Testis (tissue), 3 donors: Measurements from ENCODE around the gene KDM6B. TPM values are rescaled to one million over a fixed set of nuclear protein-coding genes. Genes with fewer than 3 reads are reported as not detected.

Source experiments
- DNase-seq: peaks from one replicate; pipeline ENCODE4 v3.0.0-alpha.2; 2019
- H3K27ac ChIP-seq, 2 donors: fragments of 200-600 bp; sonication (generic); one replicate each; pipeline ENCODE4 v1.5.1; 2019
- H3K27me3 ChIP-seq: fragments of 200-600 bp; sonication (generic); one replicate; pipeline ENCODE4 v1.5.1; 2019
- H3K36me3 ChIP-seq: fragments of 200-600 bp; sonication (generic); one replicate; pipeline ENCODE4 v1.5.1; 2017; ENCODE audit warnings: low read depth; ENCODE audit errors: missing control alignments
- H3K4me1 ChIP-seq: fragments of 200-600 bp; sonication (generic); one replicate; pipeline ENCODE4 v1.5.1; 2019
- H3K4me3 ChIP-seq, 2 donors: fragments of 200-600 bp; sonication (generic); one replicate each; pipeline ENCODE4 v1.5.1; 2017 to 2019
- H3K9me3 ChIP-seq: fragments of 200-600 bp; sonication (generic); one replicate; pipeline ENCODE4 v1.5.1; 2017
- POLR2A ChIP-seq: fragments of 450-650 bp; IDR thresholded peaks from one replicate; pipeline ENCODE4 v1.6.1; 2017; ENCODE audit warnings: antibody characterized with exemption, mild to moderate bottlenecking, moderate library complexity
- WGBS, 2 donors: methylation state at CpG; one replicate each; pipeline ENCODE4 v1.1.5; 2018; 5-methylcytosine and 5-hydroxymethylcytosine counted together
- intact Hi-C: fragments of 100-400 bp; cut with DNase I; formaldehyde crosslinking; loops from one replicate; pipeline ENCODE4 v1.15.1; 2023; ENCODE audit warnings: low total_unique reads
- polyA plus RNA-seq: library from polyadenylated mRNA; stranded (reverse); fragments of 350-450 nt; fragmentation: Illumina TruSeq; extraction: RNeasy Lipid Tissue Mini Kit (QIAGEN cat#74804); gene quantifications from one replicate; pipeline ENCODE4 v1.2.3, GENCODE V29; 2014; ENCODE audit warnings: low read depth, low replicate concordance; ENCODE audit not compliant: insufficient read depth
- total RNA-seq, 2 donors: library from RNA; depleted of rRNA; stranded (reverse); fragments of >200 nt; gene quantifications; one replicate each; pipeline ENCODE4 v1.2.3, GENCODE V29; 2016
- TF ChIP-seq, protein P1 (sequence below), 3 experiments: fragments of 450-650 bp in 2 of 3; fragments of 200-600 bp in 1 of 3; sonication (generic) in 1 of 3; IDR thresholded peaks; one replicate each; pipeline ENCODE4 v1.5.1; 2016 to 2019; ENCODE audit warnings: antibody characterized with exemption in 3 of 3, mild to moderate bottlenecking in 2 of 3, moderate library complexity in 1 of 3

The KDM6B gene
- total and polyA plus RNA-seq, 3 donors from 2014 or later = 27.8 to 41.8 (median 38.0) TPM

DNA sequence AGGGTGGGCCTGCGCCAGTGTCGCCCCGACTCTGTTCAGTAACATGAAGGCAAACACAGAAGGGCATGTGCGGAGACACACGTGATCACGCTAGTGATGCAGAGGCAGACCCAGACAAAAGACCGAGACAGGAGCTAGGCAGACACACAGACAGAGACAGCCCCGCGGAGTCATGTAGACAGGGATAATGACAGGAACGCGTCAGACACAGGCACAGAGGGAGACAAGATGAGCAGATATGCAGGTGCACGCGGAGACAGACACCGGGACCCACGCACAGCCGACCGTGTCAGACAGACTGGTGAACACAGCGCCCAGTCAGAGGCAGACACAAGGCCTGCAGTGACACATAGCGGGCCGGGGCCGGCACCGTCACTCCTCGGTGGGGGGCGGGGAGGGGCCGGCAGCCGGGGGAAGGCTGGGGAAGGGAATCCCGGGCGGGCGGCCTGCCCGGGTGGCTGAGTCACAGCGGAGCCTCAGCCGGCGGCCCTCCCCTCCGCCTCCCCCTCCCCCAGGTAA, 7.4 kb downstream of the KDM6B start:
- intact Hi-C loops = loop anchor here (5.0 kb wide), 1 partner anchor 311 kb away; the partner anchor contains the start of gene PER1
- no peaks in the 10 kb centered on the region for H3K9me3 ChIP-seq
- H3K36me3 ChIP-seq = no peaks in the 10 kb centered on the region
- H3K27ac ChIP-seq = peak overlapping the region; percentile 97
- H3K4me3 ChIP-seq = peak overlapping the region; percentile 77 to 97
- peaks cover 52% of the 10 kb centered on the region for H3K4me1 ChIP-seq
- 1 to 3% methylated on average over 25 to 30 of the region's 34 CpGs for WGBS, 2 donors
- H3K27me3 ChIP-seq = no peaks in the 10 kb centered on the region
- TF ChIP-seq POLR2A = no peak
- TF ChIP-seq, protein P1, sequence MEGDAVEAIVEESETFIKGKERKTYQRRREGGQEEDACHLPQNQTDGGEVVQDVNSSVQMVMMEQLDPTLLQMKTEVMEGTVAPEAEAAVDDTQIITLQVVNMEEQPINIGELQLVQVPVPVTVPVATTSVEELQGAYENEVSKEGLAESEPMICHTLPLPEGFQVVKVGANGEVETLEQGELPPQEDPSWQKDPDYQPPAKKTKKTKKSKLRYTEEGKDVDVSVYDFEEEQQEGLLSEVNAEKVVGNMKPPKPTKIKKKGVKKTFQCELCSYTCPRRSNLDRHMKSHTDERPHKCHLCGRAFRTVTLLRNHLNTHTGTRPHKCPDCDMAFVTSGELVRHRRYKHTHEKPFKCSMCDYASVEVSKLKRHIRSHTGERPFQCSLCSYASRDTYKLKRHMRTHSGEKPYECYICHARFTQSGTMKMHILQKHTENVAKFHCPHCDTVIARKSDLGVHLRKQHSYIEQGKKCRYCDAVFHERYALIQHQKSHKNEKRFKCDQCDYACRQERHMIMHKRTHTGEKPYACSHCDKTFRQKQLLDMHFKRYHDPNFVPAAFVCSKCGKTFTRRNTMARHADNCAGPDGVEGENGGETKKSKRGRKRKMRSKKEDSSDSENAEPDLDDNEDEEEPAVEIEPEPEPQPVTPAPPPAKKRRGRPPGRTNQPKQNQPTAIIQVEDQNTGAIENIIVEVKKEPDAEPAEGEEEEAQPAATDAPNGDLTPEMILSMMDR (IDR thresholded peaks at IDR 0.05) = no peak
- DNase-seq = peak; percentile 83

DNA sequence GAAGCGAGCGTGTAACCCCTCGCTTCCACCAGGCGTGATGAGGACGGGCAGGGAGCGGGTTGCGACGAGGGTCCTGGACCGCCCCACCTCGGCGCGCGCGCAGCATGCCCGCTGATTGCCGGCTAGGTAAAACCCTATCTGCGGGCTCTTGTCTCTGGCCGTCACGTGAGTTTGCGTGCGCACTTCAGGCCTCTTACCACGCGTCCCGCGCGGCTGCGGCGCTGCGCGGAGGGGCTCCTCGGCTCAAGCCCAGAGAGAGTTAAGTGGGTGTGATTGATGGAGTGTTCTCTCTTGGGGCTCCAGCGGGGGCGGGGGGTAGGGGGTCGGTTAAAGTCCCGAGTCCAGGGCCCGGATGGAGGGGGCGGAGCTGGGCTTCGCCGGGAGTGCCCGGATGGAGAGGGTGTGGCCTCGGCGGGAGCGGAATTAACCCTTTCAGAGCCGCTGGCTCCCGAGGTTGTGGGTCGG, 7.9 kb downstream of the KDM6B start:
- Histone ChIP-seq H3K9me3 (no peaks in the 10 kb centered on the region), H3K27me3 (no peaks in the 10 kb centered on the region), H3K4me3 (peak overlapping the region; percentile 77 to 97), H3K36me3 (no peaks in the 10 kb centered on the region), H3K27ac (peak overlapping the region; percentile 97), H3K4me1 (peaks cover 50% of the 10 kb centered on the region)
- TF ChIP-seq, protein P1 (IDR thresholded peaks at IDR 0.05) = peak in 1 of 3 experiments; percentile 5
- no peak for TF ChIP-seq POLR2A
- peak; percentile 93 for DNase-seq
- intact Hi-C loops = loop anchor here (5.0 kb wide), 1 partner anchor 310 kb away; the partner anchor contains the start of gene PER1
- WGBS, 2 donors = 0% methylated on average over 11 to 42 of the region's 46 CpGs

DNA sequence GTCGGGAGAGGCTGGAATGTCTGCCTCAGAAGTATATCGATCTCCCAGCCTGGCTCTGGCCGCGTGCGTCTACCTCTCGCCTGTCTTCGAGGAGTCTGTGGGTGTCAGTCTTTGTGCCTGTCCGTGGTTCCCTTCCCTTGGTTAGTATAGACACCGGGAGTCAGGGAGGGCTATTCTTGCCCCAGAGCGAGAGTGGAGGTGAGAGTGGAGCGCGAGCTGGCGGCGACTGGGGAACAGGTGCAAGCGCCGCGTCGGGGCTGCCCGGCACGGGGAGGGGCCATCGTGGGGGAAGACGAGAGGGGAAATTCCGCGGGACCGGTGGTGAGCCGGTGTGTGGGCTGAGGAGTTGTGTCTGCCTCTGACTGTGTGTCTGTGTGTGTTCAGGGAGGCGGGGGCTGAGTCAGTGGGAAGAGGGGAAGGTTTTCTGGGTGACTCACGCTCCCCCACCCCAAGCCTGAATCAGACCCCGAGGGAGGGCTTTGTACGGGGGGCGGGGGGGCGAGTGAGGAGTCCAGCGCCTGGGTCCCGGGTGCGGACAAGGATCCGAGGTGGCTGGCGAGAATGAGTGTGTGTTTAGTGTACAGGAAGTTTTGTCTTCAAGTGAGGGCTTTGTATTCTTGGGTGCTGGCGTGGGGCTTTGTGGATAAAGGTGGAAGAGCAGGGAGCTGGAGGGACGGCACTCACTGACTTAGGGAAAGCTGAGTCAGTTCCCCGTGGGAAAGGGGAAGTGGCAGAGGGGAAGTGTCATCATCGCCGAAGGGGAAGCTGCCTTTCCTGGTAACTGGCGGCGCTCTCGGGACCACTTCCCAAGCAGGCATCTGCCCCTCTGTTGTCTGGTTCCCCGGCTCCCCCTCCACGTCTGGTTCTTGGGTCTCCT, 8.6 kb downstream of the KDM6B start:
- intact Hi-C loops = loop anchor here (5.0 kb wide), 1 partner anchor 310 kb away; the partner anchor contains the start of gene PER1
- TF ChIP-seq, protein P1 (IDR thresholded peaks at IDR 0.05) = no peak
- no peak for TF ChIP-seq POLR2A
- H3K4me1 ChIP-seq = peaks cover 43% of the 10 kb centered on the region
- peak overlapping the region; percentile 97 for H3K27ac ChIP-seq
- no peaks in the 10 kb centered on the region for H3K9me3 ChIP-seq
- WGBS, 2 donors = 0% methylated on average over 36 to 46 of the region's 47 CpGs
- H3K36me3 ChIP-seq = no peaks in the 10 kb centered on the region
- H3K27me3 ChIP-seq = no peaks in the 10 kb centered on the region
- peak; percentile 65 for DNase-seq
- H3K4me3 ChIP-seq = peak overlapping the region; percentile 77 to 97

DNA sequence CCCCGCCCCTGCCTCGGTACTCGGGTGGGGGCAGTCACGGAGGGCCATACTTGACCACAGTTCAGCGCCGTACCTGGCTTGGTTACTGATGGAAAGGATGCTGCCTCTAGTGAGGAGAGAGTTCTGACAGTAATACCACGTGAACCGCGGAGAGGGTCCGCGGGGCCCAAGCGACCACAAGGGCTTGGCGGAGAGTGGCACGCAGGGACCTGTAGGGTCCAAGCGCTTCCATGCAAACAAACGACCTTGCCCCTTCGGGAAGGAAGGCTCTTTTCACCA, 9.2 kb downstream of the KDM6B start:
- WGBS, 2 donors = 0 to 2% methylated on average over 11 to 17 of the region's 17 CpGs
- peak overlapping the region; percentile 97 for H3K27ac ChIP-seq

More for the DNA sequence above, 9.2 kb downstream of the KDM6B start:
- DNase-seq = no peak
- H3K4me1 ChIP-seq = peaks cover 41% of the 10 kb centered on the region
- H3K9me3 ChIP-seq = no peaks in the 10 kb centered on the region
- TF ChIP-seq POLR2A = no peak
- TF ChIP-seq, protein P1 (IDR thresholded peaks at IDR 0.05) = no peak
- no peaks in the 10 kb centered on the region for H3K27me3 ChIP-seq
- H3K4me3 ChIP-seq = peak overlapping the region; percentile 77 to 97
- intact Hi-C loops = loop anchor here (5.0 kb wide), 1 partner anchor 309 kb away; the partner anchor contains the start of gene PER1
- H3K36me3 ChIP-seq = no peaks in the 10 kb centered on the region
